Glutamatergic neuron (in vitro differentiated cells): ENCODE data around the gene CCDC51. TPM values are rescaled to one million over a fixed set of nuclear protein-coding genes. Genes with fewer than 3 reads are reported as not detected.

Source experiments
- DNase-seq: peaks from one replicate; pipeline ENCODE4 v3.0.0; 2022
- H3K27ac Mint-ChIP-seq: one replicate; pipeline ENCODE4 v1.8.0; 2020; ENCODE audit warnings: mild to moderate bottlenecking, mixed read lengths, inconsistent platforms; ENCODE audit not compliant: unreplicated experiment
- H3K27me3 Mint-ChIP-seq: one replicate; pipeline ENCODE4 v1.8.0; 2020; ENCODE audit warnings: mild to moderate bottlenecking, moderate library complexity, mixed read lengths, inconsistent platforms; ENCODE audit not compliant: unreplicated experiment
- H3K36me3 Mint-ChIP-seq: one replicate; pipeline ENCODE4 v1.8.0; 2020; ENCODE audit warnings: mild to moderate bottlenecking, mixed read lengths, inconsistent platforms; ENCODE audit not compliant: unreplicated experiment
- H3K4me1 Mint-ChIP-seq: one replicate; pipeline ENCODE4 v1.8.0; 2020; ENCODE audit warnings: mild to moderate bottlenecking, low read depth, mixed read lengths, inconsistent platforms; ENCODE audit not compliant: unreplicated experiment
- H3K4me3 Mint-ChIP-seq: one replicate; pipeline ENCODE4 v1.8.0; 2020; ENCODE audit warnings: mild to moderate bottlenecking, mixed read lengths, inconsistent platforms; ENCODE audit not compliant: unreplicated experiment
- H3K9me3 Mint-ChIP-seq: one replicate; pipeline ENCODE4 v1.8.0; 2020; ENCODE audit warnings: mild to moderate bottlenecking, moderate library complexity, mixed read lengths, inconsistent platforms; ENCODE audit not compliant: unreplicated experiment
- total RNA-seq: library from RNA; stranded (reverse); fragmentation: NEBNext Ultra II Directional; extraction: Animal tissue kit (Norgen Biotek cat#: 25700); gene quantifications from one replicate; pipeline ENCODE4 v1.2.1, GENCODE V29; 2021; ENCODE audit not compliant: unreplicated experiment
- TF ChIP-seq, protein P1 (sequence below): fragments of 200-600 bp; sonication (generic); IDR thresholded peaks from one replicate; pipeline ENCODE4 v1.5.0; 2021; ENCODE audit not compliant: partially characterized antibody, unreplicated experiment

The CCDC51 gene
- total RNA-seq, 1 donor from 2014 or later: 15.3 TPM

GRCh38 chr3:48460517-48460902 is 20.6 kb upstream of the CCDC51 start:
- Mint-ChIP-seq H3K27me3 (no peaks in the 10 kb centered on the region), H3K27ac (no peak overlapping the region), H3K4me3 (no peak overlapping the region), H3K9me3 (peaks cover under 1% of the 10 kb centered on the region), H3K36me3 (no peaks in the 10 kb centered on the region), H3K4me1 (peaks cover 3% of the 10 kb centered on the region)
- DNase-seq: no peak
- TF ChIP-seq, protein P1, sequence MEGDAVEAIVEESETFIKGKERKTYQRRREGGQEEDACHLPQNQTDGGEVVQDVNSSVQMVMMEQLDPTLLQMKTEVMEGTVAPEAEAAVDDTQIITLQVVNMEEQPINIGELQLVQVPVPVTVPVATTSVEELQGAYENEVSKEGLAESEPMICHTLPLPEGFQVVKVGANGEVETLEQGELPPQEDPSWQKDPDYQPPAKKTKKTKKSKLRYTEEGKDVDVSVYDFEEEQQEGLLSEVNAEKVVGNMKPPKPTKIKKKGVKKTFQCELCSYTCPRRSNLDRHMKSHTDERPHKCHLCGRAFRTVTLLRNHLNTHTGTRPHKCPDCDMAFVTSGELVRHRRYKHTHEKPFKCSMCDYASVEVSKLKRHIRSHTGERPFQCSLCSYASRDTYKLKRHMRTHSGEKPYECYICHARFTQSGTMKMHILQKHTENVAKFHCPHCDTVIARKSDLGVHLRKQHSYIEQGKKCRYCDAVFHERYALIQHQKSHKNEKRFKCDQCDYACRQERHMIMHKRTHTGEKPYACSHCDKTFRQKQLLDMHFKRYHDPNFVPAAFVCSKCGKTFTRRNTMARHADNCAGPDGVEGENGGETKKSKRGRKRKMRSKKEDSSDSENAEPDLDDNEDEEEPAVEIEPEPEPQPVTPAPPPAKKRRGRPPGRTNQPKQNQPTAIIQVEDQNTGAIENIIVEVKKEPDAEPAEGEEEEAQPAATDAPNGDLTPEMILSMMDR: no peak

GRCh38 chr3:48459773-48460516 is 20.0 kb upstream of the CCDC51 start:
- no peak for DNase-seq
- Mint-ChIP-seq H3K27ac (no peak overlapping the region), H3K36me3 (no peaks in the 10 kb centered on the region), H3K4me1 (no peaks in the 10 kb centered on the region), H3K9me3 (no peaks in the 10 kb centered on the region), H3K4me3 (no peak overlapping the region), H3K27me3 (no peaks in the 10 kb centered on the region)
- TF ChIP-seq, protein P1: no peak

DNA sequence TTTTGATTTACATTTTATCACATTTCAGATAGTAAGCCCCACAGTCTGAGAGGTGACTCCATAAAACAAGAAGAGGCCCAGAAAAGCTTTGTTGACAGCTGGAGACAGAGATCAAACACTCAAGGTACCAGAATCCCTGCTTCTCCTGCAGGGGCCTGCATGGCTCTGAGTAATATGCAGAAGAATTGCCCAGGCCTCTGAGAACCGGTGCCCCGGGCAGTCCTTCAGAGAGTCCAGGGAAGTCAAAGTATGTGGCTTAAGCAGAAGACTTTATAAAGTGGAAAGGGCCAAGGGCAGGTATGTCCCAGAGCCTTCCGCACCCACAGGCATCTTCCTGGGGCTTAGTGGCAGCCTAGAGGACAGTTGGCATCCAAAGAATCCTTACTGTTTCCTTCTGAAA is 19.4 kb upstream of the CCDC51 start:
- H3K27ac Mint-ChIP-seq: no peak overlapping the region
- TF ChIP-seq, protein P1: no peak
- no peak for DNase-seq

DNA sequence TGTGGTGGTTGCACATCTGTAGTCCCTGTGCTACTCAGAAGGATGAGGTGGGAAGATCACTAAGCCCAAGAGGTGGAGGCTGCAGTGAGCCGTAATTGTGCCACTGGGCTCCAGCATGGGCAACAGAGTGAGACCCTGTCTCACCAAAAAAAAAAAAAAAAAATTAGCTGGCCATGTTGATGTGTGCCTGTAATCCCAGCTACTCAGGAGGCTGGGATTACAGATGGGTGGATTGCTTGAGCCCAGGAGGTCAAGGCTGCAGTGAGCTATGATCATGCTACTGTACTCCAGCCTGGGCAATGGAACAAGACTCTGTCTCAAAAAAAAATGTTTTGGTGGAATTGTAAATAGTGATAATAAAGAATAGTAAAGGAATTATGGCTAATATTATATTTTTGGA is 16.5 kb upstream of the CCDC51 start:
- Mint-ChIP-seq H3K4me3 (no peak overlapping the region), H3K27me3 (no peaks in the 10 kb centered on the region), H3K4me1 (no peaks in the 10 kb centered on the region), H3K27ac (no peak overlapping the region), H3K9me3 (no peaks in the 10 kb centered on the region), H3K36me3 (no peaks in the 10 kb centered on the region)
- TF ChIP-seq, protein P1: no peak
- no peak for DNase-seq

More for the DNA sequence above, 19.4 kb upstream of the CCDC51 start:
- Mint-ChIP-seq H3K4me1 (no peaks in the 10 kb centered on the region), H3K4me3 (no peak overlapping the region), H3K36me3 (no peaks in the 10 kb centered on the region), H3K27me3 (no peaks in the 10 kb centered on the region), H3K9me3 (no peaks in the 10 kb centered on the region)

- DNase-seq: no peak
- Mint-ChIP-seq H3K9me3 (peaks cover 4% of the 10 kb centered on the region), H3K27ac (no peak overlapping the region), H3K27me3 (peaks cover 7% of the 10 kb centered on the region), H3K36me3 (no peaks in the 10 kb centered on the region), H3K4me3 (no peak overlapping the region), H3K4me1 (peaks cover 14% of the 10 kb centered on the region)
- TF ChIP-seq, protein P1: no peak
Observed at GRCh38 chr3:48451270-48451669, 11.4 kb upstream of the CCDC51 start.
